Kidney epithelial cell (primary cell): ENCODE data around the gene SEMA4D. TPM values are rescaled to one million over a fixed set of nuclear protein-coding genes. Genes with fewer than 3 reads are reported as not detected.

ENCODE experiments used
- DNase-seq: peaks from one replicate; pipeline ENCODE4 v3.0.0-alpha.2; 2010; ENCODE audit warnings: low read depth
- H3K27me3 ChIP-seq: 2 replicates; pipeline ENCODE4 v1.6.0; 2011; ENCODE audit warnings: low read length; ENCODE audit not compliant: control insufficient read depth, insufficient read depth
- H3K36me3 ChIP-seq: 2 replicates; pipeline ENCODE4 v1.5.1; 2011; ENCODE audit warnings: low read length; ENCODE audit not compliant: control insufficient read depth, insufficient read depth
- H3K4me3 ChIP-seq: 2 replicates; pipeline ENCODE4 v1.5.1; 2011; ENCODE audit warnings: low read depth, mild to moderate bottlenecking, control low read depth, low read length
- total RNA-seq: library from RNA; depleted of rRNA; stranded (reverse); fragments of >200 nt; gene quantifications from 2 replicates; pipeline ENCODE4 v1.2.3, GENCODE V29; 2015
- TF ChIP-seq, protein P1 (sequence below): IDR thresholded peaks from 2 replicates; pipeline ENCODE4 v1.5.1; 2011; ENCODE audit warnings: mild to moderate bottlenecking, moderate library complexity, low read length, control low read depth, inconsistent platforms; ENCODE audit not compliant: insufficient read depth, poor library complexity, severe bottlenecking

The SEMA4D gene
- total RNA-seq, 1 donor from 2014 or later: 30.7 TPM

DNA sequence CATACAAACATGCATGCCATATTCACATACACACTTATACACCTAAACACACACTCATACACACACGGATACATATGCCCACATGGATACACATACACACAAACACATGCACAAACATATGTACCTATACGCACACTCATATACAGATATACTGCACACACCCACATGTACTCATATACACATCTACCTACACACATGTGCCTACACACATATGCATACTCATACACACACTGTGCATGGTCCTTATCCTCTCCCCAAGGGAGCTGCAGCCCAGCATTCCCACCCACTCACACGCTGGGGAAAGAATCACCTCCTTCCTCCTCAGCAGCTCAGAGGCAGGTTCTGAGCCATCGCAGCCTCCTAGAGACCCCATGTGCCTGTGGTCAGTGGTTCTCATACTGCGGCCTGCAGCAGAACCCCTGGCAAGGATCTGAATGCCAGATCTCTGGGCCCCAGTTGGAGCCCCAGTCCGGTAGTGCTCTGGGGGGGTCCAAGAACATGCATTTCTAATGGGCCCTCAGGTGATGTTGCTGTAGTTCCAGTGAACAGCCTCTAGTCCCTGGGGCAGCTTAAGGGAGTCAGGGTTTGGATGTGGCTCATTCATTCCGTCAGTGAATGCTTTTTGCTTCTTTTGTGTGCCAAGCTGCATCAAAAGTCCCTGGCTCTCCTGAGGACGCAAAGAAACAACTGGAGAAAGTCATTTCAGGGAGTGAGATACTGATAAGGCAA is 39.0 kb downstream of the SEMA4D start:
- no peak for DNase-seq
- TF ChIP-seq, protein P1, sequence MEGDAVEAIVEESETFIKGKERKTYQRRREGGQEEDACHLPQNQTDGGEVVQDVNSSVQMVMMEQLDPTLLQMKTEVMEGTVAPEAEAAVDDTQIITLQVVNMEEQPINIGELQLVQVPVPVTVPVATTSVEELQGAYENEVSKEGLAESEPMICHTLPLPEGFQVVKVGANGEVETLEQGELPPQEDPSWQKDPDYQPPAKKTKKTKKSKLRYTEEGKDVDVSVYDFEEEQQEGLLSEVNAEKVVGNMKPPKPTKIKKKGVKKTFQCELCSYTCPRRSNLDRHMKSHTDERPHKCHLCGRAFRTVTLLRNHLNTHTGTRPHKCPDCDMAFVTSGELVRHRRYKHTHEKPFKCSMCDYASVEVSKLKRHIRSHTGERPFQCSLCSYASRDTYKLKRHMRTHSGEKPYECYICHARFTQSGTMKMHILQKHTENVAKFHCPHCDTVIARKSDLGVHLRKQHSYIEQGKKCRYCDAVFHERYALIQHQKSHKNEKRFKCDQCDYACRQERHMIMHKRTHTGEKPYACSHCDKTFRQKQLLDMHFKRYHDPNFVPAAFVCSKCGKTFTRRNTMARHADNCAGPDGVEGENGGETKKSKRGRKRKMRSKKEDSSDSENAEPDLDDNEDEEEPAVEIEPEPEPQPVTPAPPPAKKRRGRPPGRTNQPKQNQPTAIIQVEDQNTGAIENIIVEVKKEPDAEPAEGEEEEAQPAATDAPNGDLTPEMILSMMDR: no peak
- no peak overlapping the region for H3K4me3 ChIP-seq
- H3K27me3 ChIP-seq: no peaks in the 10 kb centered on the region
- peaks cover 3% of the 10 kb centered on the region for H3K36me3 ChIP-seq

DNA sequence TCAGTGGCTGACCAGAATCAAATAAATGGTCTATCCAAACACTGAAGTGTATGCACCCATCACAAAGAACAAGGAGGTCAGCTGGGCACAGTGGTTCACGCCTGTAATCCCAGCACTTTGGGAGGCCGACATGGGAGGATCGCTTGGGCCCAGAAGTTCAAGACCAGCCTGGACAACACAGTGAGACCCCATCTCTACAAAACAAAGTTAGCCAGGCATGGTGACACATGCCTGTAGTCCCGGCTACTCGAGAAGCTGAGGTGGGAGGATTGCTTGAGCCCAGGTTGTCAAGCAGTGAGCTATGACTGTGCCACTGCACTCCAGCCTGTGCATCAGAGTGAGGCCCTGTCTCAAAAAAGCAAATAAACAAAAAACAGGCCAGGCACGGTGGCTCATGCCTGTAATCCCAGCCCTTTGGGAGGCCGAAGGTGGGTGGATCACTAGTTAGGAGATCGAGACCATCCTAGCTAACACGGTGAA is 40.5 kb downstream of the SEMA4D start:
- Histone ChIP-seq H3K4me3 (no peak overlapping the region), H3K27me3 (no peaks in the 10 kb centered on the region), H3K36me3 (peaks cover 3% of the 10 kb centered on the region)
- DNase-seq: no peak
- TF ChIP-seq, protein P1: no peak

DNA sequence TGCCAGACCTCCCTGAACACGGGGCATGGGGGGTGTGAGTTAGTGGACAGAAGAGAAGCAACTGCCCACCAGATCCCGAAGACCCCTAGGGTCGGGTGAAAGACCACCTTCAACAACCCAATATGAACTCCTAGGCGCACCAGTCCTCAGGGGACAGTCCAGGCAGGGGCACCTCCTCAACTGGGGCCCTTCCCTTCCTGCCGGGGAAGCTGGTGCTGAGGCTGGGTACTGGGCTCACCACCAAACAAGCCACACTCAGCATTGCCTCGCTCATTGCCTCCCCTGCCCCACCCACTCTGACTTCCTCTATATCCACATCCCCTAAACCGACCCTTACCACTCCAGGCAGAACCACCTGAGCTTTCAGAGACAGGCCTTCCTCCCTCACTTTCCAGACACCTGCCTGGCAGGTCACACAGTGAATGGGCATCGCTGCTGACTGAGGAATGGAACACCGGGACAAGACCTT is 42.5 kb downstream of the SEMA4D start:
- Histone ChIP-seq H3K27me3 (no peaks in the 10 kb centered on the region), H3K4me3 (no peak overlapping the region), H3K36me3 (peaks cover 3% of the 10 kb centered on the region)
- TF ChIP-seq, protein P1: no peak
- DNase-seq: no peak

DNA sequence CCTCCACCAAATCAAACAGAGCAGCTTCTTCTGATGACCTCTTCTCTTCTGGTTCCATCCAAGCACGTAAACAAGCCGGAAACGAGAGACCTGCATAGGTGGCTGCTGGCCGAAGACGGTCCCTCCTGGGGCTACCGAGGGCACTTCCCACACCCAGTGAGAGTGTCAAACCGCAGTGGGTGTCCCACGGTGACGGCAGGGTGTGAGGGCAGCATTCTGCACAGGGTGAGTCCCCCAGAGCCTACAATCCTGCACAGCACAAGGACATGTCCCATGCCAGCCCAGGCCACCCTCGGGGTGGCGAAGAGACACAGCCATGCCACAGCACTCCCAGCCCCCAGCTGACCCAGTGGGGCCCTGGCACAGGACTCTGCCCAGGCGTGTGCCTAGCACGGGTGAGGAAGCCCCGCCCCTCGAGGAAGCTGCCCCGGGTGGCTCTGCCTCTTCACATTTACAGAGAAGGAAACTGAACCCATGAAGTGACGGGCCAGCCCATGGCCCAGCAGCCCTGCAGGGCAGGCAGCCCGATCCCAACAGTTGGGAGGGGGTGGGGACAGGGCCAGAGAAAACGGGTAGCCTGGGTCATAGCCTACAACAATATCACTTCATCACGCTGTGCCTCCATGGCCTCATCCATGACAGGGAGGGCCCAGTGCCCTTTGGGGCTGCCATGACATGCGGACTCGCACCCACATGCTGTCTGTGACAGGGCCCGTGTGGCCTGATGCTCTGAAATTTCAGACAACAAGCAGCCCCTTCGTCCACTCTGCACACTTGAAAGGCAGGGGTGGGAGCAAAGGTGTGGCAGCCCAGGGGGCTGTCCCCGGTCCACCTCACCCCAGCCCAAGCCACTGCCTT is 43.2 kb downstream of the SEMA4D start:
- Histone ChIP-seq H3K27me3 (no peaks in the 10 kb centered on the region), H3K4me3 (no peak overlapping the region)
- no peak for DNase-seq

DNA sequence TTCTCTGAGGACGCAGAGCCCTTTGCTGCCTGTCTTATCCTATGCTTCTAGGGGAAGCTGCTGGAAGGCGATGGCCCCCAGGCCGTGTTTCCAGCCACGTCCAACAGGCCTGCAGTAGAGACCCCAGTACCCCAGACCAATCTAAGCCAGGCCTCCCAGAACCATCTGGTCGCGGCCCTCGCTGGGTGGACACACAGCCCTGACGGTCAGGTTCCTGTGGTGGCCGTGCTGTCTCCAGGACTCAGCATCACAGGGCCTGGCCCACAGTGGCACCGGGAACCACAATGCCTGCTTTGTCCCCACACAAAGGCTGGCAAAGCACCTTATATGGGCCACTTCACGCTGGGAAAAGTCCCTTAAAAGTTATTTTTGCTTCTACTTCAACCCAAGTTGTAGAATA is 44.5 kb downstream of the SEMA4D start:
- Histone ChIP-seq H3K27me3 (no peaks in the 10 kb centered on the region), H3K4me3 (no peak overlapping the region), H3K36me3 (peaks cover 2% of the 10 kb centered on the region)
- TF ChIP-seq, protein P1: no peak
- no peak for DNase-seq

More for the DNA sequence above, 43.2 kb downstream of the SEMA4D start:
- TF ChIP-seq, protein P1: no peak
- peaks cover 3% of the 10 kb centered on the region for H3K36me3 ChIP-seq
